Astrocyte (in vitro differentiated cells and primary cell): Measurements from ENCODE around the gene ALKBH3. TPM values are rescaled to one million over a fixed set of nuclear protein-coding genes. Genes with fewer than 3 reads are reported as not detected.

Source experiments
- DNase-seq: peaks from one replicate; pipeline ENCODE4 v3.0.0-alpha.2; 2010; ENCODE audit warnings: low read depth
- FAIRE-seq: peaks from 2 replicates; lab custom pipeline; 2011; peaks lifted over from hg19 to GRCh38; lab: Jason Lieb, UNC
- H2AFZ ChIP-seq: 2 replicates; pipeline ENCODE4 v1.6.0; 2012; ENCODE audit warnings: low read depth, low read length, inconsistent platforms
- H3K27ac ChIP-seq: 2 replicates; pipeline ENCODE4 v1.5.1; 2011; ENCODE audit warnings: low read depth, low read length, inconsistent platforms
- H3K27me3 ChIP-seq: 2 replicates; pipeline ENCODE4 v1.6.0; 2011; ENCODE audit warnings: low read length, inconsistent platforms; ENCODE audit not compliant: insufficient read depth
- H3K36me3 ChIP-seq: 2 replicates; pipeline ENCODE4 v1.5.1; 2011; ENCODE audit warnings: low read length, inconsistent platforms; ENCODE audit not compliant: insufficient read depth
- H3K4me1 ChIP-seq: 2 replicates; pipeline ENCODE4 v1.5.1; 2011; ENCODE audit warnings: low read length, inconsistent platforms; ENCODE audit not compliant: insufficient read depth
- H3K4me2 ChIP-seq: 2 replicates; pipeline ENCODE4 v1.6.0; 2012; ENCODE audit warnings: low read length, inconsistent platforms
- H3K4me3 ChIP-seq: 2 replicates; pipeline ENCODE4 v1.5.1; 2011; ENCODE audit warnings: low read depth, mild to moderate bottlenecking, low read length, inconsistent platforms; ENCODE audit not compliant: insufficient read depth
- H3K79me2 ChIP-seq: 2 replicates; pipeline ENCODE4 v1.6.0; 2012; ENCODE audit warnings: mild to moderate bottlenecking, low read length, inconsistent platforms; ENCODE audit not compliant: insufficient read depth
- H3K9ac ChIP-seq: 2 replicates; pipeline ENCODE4 v1.6.0; 2012; ENCODE audit warnings: mild to moderate bottlenecking, low read length, inconsistent platforms
- H3K9me3 ChIP-seq: 2 replicates; pipeline ENCODE4 v1.5.1; 2012; ENCODE audit warnings: low read depth, mild to moderate bottlenecking, low read length, inconsistent platforms; ENCODE audit not compliant: insufficient read depth
- H4K20me1 ChIP-seq: 2 replicates; pipeline ENCODE4 v1.6.0; 2012; ENCODE audit warnings: low read length, inconsistent platforms; ENCODE audit not compliant: insufficient read depth
- H3K27ac Mint-ChIP-seq: one replicate; pipeline ENCODE4 v1.8.0; 2021; ENCODE audit warnings: mild to moderate bottlenecking, mixed read lengths; ENCODE audit not compliant: unreplicated experiment
- H3K27me3 Mint-ChIP-seq: one replicate; pipeline ENCODE4 v1.8.0; 2021; ENCODE audit warnings: low read depth, mixed read lengths; ENCODE audit not compliant: unreplicated experiment
- H3K36me3 Mint-ChIP-seq: one replicate; pipeline ENCODE4 v1.8.0; 2021; ENCODE audit warnings: low read depth, mixed read lengths; ENCODE audit not compliant: unreplicated experiment
- H3K4me1 Mint-ChIP-seq: one replicate; pipeline ENCODE4 v1.8.0; 2021; ENCODE audit warnings: low read depth, mixed read lengths; ENCODE audit not compliant: unreplicated experiment
- H3K4me3 Mint-ChIP-seq: one replicate; pipeline ENCODE4 v1.8.0; 2021; ENCODE audit warnings: mild to moderate bottlenecking, moderate library complexity, mixed read lengths; ENCODE audit not compliant: unreplicated experiment
- H3K9me3 Mint-ChIP-seq: one replicate; pipeline ENCODE4 v1.8.0; 2021; ENCODE audit warnings: mild to moderate bottlenecking, mixed read lengths; ENCODE audit not compliant: unreplicated experiment
- CTCF ChIP-seq: IDR thresholded peaks from 2 replicates; pipeline ENCODE4 v1.5.1; 2011; ENCODE audit warnings: low read depth, mild to moderate bottlenecking, inconsistent platforms, low read length, moderate library complexity; ENCODE audit not compliant: insufficient read depth
- EZH2 ChIP-seq: IDR thresholded peaks from 2 replicates; pipeline ENCODE4 v1.6.1; 2012; ENCODE audit warnings: mild to moderate bottlenecking, low read length, inconsistent platforms; ENCODE audit not compliant: insufficient read depth
- total RNA-seq: library from RNA; stranded (reverse); gene quantifications from 2 replicates; pipeline ENCODE4 v1.2.1, GENCODE V29; 2021

ALKBH3 gene
- total RNA-seq, 1 donor from 2014 or later = 30.5 TPM

GRCh38 chr11:43852057-43852636 is 28.5 kb upstream of the ALKBH3 start:
- H3K4me2 ChIP-seq = no peak overlapping the region
- no peak overlapping the region for H3K4me3 ChIP-seq
- H3K27ac ChIP-seq = no peak overlapping the region
- no peak overlapping the region for H3K4me3 Mint-ChIP-seq
- no peaks in the 10 kb centered on the region for H3K4me1 ChIP-seq
- H3K79me2 ChIP-seq = no peaks in the 10 kb centered on the region
- no peak overlapping the region for H3K27ac Mint-ChIP-seq
- H3K36me3 Mint-ChIP-seq = peaks cover 8% of the 10 kb centered on the region
- H3K27me3 Mint-ChIP-seq = no peaks in the 10 kb centered on the region
- H3K27me3 ChIP-seq = no peaks in the 10 kb centered on the region
- H3K9me3 Mint-ChIP-seq = no peaks in the 10 kb centered on the region
- TF ChIP-seq CTCF (peak; percentile 96), EZH2 (no peak)
- DNase-seq (peak; percentile 51), FAIRE-seq (no peak)
- H3K4me1 Mint-ChIP-seq = peaks cover 2% of the 10 kb centered on the region
- no peaks in the 10 kb centered on the region for H3K9me3 ChIP-seq
- peaks cover 5% of the 10 kb centered on the region for H3K36me3 ChIP-seq
- H2AFZ ChIP-seq = no peak overlapping the region
- no peak overlapping the region for H3K9ac ChIP-seq
- H4K20me1 ChIP-seq = no peaks in the 10 kb centered on the region

- FAIRE-seq = no peak
- H3K27ac Mint-ChIP-seq = no peak overlapping the region
Measured at GRCh38 chr11:43853781-43854180, 26.9 kb upstream of the ALKBH3 start.

More at GRCh38 chr11:43853781-43854180, 26.9 kb upstream of the ALKBH3 start:
- H3K4me3 Mint-ChIP-seq = no peak overlapping the region
- H3K9me3 Mint-ChIP-seq = no peaks in the 10 kb centered on the region
- H3K27me3 Mint-ChIP-seq = no peaks in the 10 kb centered on the region
- no peaks in the 10 kb centered on the region for H4K20me1 ChIP-seq
- peaks cover 5% of the 10 kb centered on the region for H3K36me3 Mint-ChIP-seq
- H2AFZ ChIP-seq = no peak overlapping the region
- TF ChIP-seq EZH2 (no peak), CTCF (no peak)
- peaks cover under 1% of the 10 kb centered on the region for H3K4me1 Mint-ChIP-seq
- no peak for DNase-seq
- H3K4me3 ChIP-seq = no peak overlapping the region
- no peak overlapping the region for H3K4me2 ChIP-seq
- no peaks in the 10 kb centered on the region for H3K9me3 ChIP-seq
- H3K79me2 ChIP-seq = no peaks in the 10 kb centered on the region
- peaks cover 5% of the 10 kb centered on the region for H3K36me3 ChIP-seq
- no peak overlapping the region for H3K9ac ChIP-seq
- no peaks in the 10 kb centered on the region for H3K4me1 ChIP-seq
- H3K27ac ChIP-seq = no peak overlapping the region
- no peaks in the 10 kb centered on the region for H3K27me3 ChIP-seq
